ENCODE data around the gene DNAJC10. TPM values are rescaled to one million over a fixed set of nuclear protein-coding genes. Genes with fewer than 3 reads are reported as not detected.
"Not testable (repeated sequence)": the region's sequence is repeated elsewhere in the genome, so short reads cannot be mapped to it uniquely, and the experiment has no call there.

DNAJC10 gene
- polyA plus RNA-seq, 3 donors, result 25.2 to 102 (median 79.4) TPM

DNA sequence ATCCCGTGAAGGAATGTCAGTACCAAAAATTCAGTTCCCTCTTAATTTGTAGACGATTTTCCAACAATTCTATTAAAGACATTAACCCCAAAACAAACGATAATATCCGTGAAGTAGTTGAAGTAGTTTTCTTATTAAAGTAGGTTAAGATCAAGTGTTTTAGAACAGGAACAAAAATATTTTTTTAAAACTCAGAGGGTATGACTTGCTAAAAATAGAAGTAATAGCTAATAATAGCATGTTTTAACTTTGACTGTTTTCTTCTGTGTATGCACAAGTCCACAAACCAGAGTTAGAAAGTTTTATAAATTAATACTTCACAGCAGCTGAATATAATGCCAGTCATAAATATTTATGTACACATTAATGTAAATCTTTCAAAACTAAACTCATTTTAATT is 2.4 kb downstream of the DNAJC10 start:
- Histone ChIP-seq H3K27me3 (ENCODE audit: control insufficient read depth in 2 of 2, insufficient read depth in 2 of 2, low read length in 2 of 2) (no peaks in the 10 kb centered on the region), H3K4me2 (replicated peaks; ENCODE audit: extremely low read depth, low read length, poor library complexity, severe bottlenecking) (no peak overlapping the region), H3K79me2 (ENCODE audit: insufficient read depth, low read length) (peaks cover 21% of the 10 kb centered on the region), H3K9ac (ENCODE audit: insufficient read depth, low read length, poor library complexity, severe bottlenecking) (no peak overlapping the region), H3K36me3 (replicated peaks in 1 of 2; ENCODE audit: control insufficient read depth in 1 of 2, insufficient read depth in 2 of 2, low read length in 2 of 2) (peaks cover 30 to 37% of the 10 kb centered on the region in 2 donors), H2AFZ (ENCODE audit: insufficient read depth, low read depth, low read length, poor library complexity, severe bottlenecking) (no peak overlapping the region), H3K4me1 (ENCODE audit: control insufficient read depth in 1 of 2, insufficient read depth in 2 of 2, low read length in 2 of 2) (peaks cover 35 to 42% of the 10 kb centered on the region in 2 donors), H3K4me3 (replicated peaks in 1 of 3; ENCODE audit: low read depth in 2 of 3, low read length in 3 of 3) (no peak overlapping the region), H4K20me1 (ENCODE audit: insufficient read depth, low read length) (no peaks in the 10 kb centered on the region), H3K27ac (ENCODE audit: low read depth in 1 of 2, low read length in 2 of 2) (no peak overlapping the region), H3K9me3 (replicated peaks in 1 of 2; ENCODE audit: control insufficient read depth in 1 of 2, insufficient read depth in 1 of 2, low read length in 2 of 2) (no peaks in the 10 kb centered on the region)
- Mint-ChIP-seq H3K27me3 (ENCODE audit: low read depth in 3 of 3) (no peaks in the 10 kb centered on the region), H3K4me3 (no peak overlapping the region), H3K9me3 (no peaks in the 10 kb centered on the region), H3K4me1 (peaks cover 3% of the 10 kb centered on the region), H3K27ac (no peak overlapping the region), H3K36me3 (peaks cover 12 to 17% of the 10 kb centered on the region in 2 donors)
- intact Hi-C loops (cut with micrococcal nuclease), result loop anchor here in 1 of 2 donors (10.0 kb wide), 1 partner anchor 824 kb away; the partner anchor contains the start of gene ITPRID2
- TF ChIP-seq, protein P1, sequence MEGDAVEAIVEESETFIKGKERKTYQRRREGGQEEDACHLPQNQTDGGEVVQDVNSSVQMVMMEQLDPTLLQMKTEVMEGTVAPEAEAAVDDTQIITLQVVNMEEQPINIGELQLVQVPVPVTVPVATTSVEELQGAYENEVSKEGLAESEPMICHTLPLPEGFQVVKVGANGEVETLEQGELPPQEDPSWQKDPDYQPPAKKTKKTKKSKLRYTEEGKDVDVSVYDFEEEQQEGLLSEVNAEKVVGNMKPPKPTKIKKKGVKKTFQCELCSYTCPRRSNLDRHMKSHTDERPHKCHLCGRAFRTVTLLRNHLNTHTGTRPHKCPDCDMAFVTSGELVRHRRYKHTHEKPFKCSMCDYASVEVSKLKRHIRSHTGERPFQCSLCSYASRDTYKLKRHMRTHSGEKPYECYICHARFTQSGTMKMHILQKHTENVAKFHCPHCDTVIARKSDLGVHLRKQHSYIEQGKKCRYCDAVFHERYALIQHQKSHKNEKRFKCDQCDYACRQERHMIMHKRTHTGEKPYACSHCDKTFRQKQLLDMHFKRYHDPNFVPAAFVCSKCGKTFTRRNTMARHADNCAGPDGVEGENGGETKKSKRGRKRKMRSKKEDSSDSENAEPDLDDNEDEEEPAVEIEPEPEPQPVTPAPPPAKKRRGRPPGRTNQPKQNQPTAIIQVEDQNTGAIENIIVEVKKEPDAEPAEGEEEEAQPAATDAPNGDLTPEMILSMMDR (IDR thresholded peaks at IDR 0.05), result no peak
- DNase-seq, result no peak
- no CpG with 5 or more reads among the region's 4 CpGs for WGBS (ENCODE audit: insufficient coverage)

DNA sequence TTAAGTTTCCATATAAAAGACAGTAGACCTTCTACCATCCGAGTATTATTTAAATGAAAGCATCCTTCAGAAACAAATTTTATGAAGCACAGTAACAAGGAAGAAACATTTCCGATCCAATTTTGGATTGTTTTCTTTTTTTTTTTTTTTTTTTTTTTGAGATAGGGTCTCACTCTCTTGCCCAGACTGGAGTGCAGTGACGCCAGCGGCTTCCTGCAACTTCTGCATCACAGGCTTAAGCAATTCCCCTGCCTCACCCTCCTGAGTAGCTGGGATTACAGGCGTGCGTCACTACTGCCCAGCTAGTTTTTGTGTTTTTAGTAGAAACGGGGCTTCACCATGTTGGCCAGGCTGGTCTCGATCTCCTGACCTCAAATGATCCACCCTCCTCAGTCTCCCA is 3.1 kb downstream of the DNAJC10 start:
- H3K9ac ChIP-seq (ENCODE audit: insufficient read depth, low read length, poor library complexity, severe bottlenecking); H3K27ac ChIP-seq (ENCODE audit: low read depth in 1 of 2, low read length in 2 of 2); H2AFZ ChIP-seq (ENCODE audit: insufficient read depth, low read depth, low read length, poor library complexity, severe bottlenecking); H3K9me3 Mint-ChIP-seq; H4K20me1 ChIP-seq (ENCODE audit: insufficient read depth, low read length); H3K27me3 ChIP-seq (ENCODE audit: control insufficient read depth in 2 of 2, insufficient read depth in 2 of 2, low read length in 2 of 2); H3K9me3 ChIP-seq (replicated peaks in 1 of 2; ENCODE audit: control insufficient read depth in 1 of 2, insufficient read depth in 1 of 2, low read length in 2 of 2); H3K4me1 Mint-ChIP-seq; H3K27me3 Mint-ChIP-seq (ENCODE audit: low read depth in 3 of 3); H3K4me3 Mint-ChIP-seq; H3K4me3 ChIP-seq (replicated peaks in 1 of 3; ENCODE audit: low read depth in 2 of 3, low read length in 3 of 3); H3K4me2 ChIP-seq (replicated peaks; ENCODE audit: extremely low read depth, low read length, poor library complexity, severe bottlenecking): not testable (repeated sequence)
- H3K79me2 ChIP-seq (ENCODE audit: insufficient read depth, low read length), result peaks cover 21% of the 10 kb centered on the region
- no CpG with 5 or more reads among the region's 8 CpGs for WGBS (ENCODE audit: insufficient coverage)
- peaks cover 17 to 22% of the 10 kb centered on the region in 2 donors for H3K36me3 Mint-ChIP-seq
- H3K4me1 ChIP-seq (ENCODE audit: control insufficient read depth in 1 of 2, insufficient read depth in 2 of 2, low read length in 2 of 2), result peaks cover 29 to 36% of the 10 kb centered on the region in 2 donors
- DNase-seq, result peak in 1 of 3 donors; percentile 5
- peak overlapping the region in 1 of 7 donors; percentile 22 for H3K27ac Mint-ChIP-seq
- intact Hi-C loops (cut with micrococcal nuclease), result loop anchor here in 1 of 2 donors (10.0 kb wide), 1 partner anchor 824 kb away; the partner anchor contains the start of gene ITPRID2
- peaks cover 35 to 43% of the 10 kb centered on the region in 2 donors for H3K36me3 ChIP-seq (replicated peaks in 1 of 2; ENCODE audit: control insufficient read depth in 1 of 2, insufficient read depth in 2 of 2, low read length in 2 of 2)

Data from CD14-positive monocyte (primary cell).